ENCODE data around the gene TMEM43.

- TF ChIP-seq, protein P1, sequence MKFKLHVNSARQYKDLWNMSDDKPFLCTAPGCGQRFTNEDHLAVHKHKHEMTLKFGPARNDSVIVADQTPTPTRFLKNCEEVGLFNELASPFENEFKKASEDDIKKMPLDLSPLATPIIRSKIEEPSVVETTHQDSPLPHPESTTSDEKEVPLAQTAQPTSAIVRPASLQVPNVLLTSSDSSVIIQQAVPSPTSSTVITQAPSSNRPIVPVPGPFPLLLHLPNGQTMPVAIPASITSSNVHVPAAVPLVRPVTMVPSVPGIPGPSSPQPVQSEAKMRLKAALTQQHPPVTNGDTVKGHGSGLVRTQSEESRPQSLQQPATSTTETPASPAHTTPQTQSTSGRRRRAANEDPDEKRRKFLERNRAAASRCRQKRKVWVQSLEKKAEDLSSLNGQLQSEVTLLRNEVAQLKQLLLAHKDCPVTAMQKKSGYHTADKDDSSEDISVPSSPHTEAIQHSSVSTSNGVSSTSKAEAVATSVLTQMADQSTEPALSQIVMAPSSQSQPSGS (CRISPR knock-in tag; IDR thresholded peaks at IDR 0.05) = no peak
- TF ChIP-seq, protein P2, sequence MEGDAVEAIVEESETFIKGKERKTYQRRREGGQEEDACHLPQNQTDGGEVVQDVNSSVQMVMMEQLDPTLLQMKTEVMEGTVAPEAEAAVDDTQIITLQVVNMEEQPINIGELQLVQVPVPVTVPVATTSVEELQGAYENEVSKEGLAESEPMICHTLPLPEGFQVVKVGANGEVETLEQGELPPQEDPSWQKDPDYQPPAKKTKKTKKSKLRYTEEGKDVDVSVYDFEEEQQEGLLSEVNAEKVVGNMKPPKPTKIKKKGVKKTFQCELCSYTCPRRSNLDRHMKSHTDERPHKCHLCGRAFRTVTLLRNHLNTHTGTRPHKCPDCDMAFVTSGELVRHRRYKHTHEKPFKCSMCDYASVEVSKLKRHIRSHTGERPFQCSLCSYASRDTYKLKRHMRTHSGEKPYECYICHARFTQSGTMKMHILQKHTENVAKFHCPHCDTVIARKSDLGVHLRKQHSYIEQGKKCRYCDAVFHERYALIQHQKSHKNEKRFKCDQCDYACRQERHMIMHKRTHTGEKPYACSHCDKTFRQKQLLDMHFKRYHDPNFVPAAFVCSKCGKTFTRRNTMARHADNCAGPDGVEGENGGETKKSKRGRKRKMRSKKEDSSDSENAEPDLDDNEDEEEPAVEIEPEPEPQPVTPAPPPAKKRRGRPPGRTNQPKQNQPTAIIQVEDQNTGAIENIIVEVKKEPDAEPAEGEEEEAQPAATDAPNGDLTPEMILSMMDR (CRISPR knock-in tag; IDR thresholded peaks at IDR 0.05) = peak; percentile 77
Observed at GRCh38 chr3:14113965-14114635, 10.8 kb upstream of the TMEM43 start.
